ENCODE data around the gene NKX2-1. TPM values are rescaled to one million over a fixed set of nuclear protein-coding genes. Genes with fewer than 3 reads are reported as not detected.
A peak's percentile ranks its signal among the peaks of the same experiment; 100 is the strongest.

NKX2-1 gene
- polyA plus RNA-seq, 1 donor (not counting 4 experiments of a cell fraction or from before 2014, with no cell fraction given): not detected

- no peak for DNase-seq (ENCODE audit: low read depth, low spot score)
- Histone ChIP-seq H3K79me2 (ENCODE audit: control insufficient read depth, insufficient read depth, low read length) (no peaks in the 10 kb centered on the region), H3K36me3 (ENCODE audit: control insufficient read depth in 2 of 2, extremely low read depth in 1 of 2, insufficient read depth in 2 of 2, low read length in 2 of 2) (no peaks in the 10 kb centered on the region), H3K4me3 (ENCODE audit: control insufficient read depth in 2 of 3, extremely low read depth in 1 of 3, insufficient read depth in 2 of 3, low read depth in 1 of 3, low read length in 3 of 3) (no peak overlapping the region), H3K4me2 (ENCODE audit: control insufficient read depth, extremely low read depth, insufficient read depth, low read depth, low read length) (no peak overlapping the region), H3K4me1 (ENCODE audit: control insufficient read depth, extremely low read depth, insufficient read depth, low read length) (no peaks in the 10 kb centered on the region), H3K27me3 (ENCODE audit: control insufficient read depth, extremely low read depth, insufficient read depth, low read length) (peaks cover 40% of the 10 kb centered on the region), H3K9me1 (ENCODE audit: control insufficient read depth, extremely low read depth, insufficient read depth, low read length) (no peaks in the 10 kb centered on the region), H3K9ac (ENCODE audit: control insufficient read depth, extremely low read depth, insufficient read depth, low read length) (no peak overlapping the region), H3K9me3 (ENCODE audit: control insufficient read depth, low read depth, low read length) (no peaks in the 10 kb centered on the region), H2AFZ (ENCODE audit: control insufficient read depth, low read length) (no peak overlapping the region), H4K20me1 (ENCODE audit: control insufficient read depth, extremely low read depth, insufficient read depth, low read length) (no peaks in the 10 kb centered on the region), H3K27ac (ENCODE audit: control insufficient read depth, insufficient read depth, low read length) (no peak overlapping the region)
- dilution Hi-C loops (cut with MboI; ENCODE audit: extremely low pct_ligation_motif_present, low sequenced_read_pairs): no loop called here
- FAIRE-seq: no peak
- peak; percentile 41 for TF ChIP-seq EZH2 (IDR thresholded peaks at IDR 0.05; ENCODE audit: low read length)
- no peak for TF ChIP-seq CTCF (optimal IDR thresholded peaks at IDR 0.05 in 1 of 3, IDR thresholded peaks at IDR 0.05 in 1 of 3, conservative IDR thresholded peaks at IDR 0.05 in 1 of 3; ENCODE audit: extremely low read depth in 1 of 3, insufficient read depth in 2 of 3, low read length in 3 of 3)
These were observed 24.4 kb downstream of the NKX2-1 start for GRCh38 chr14:36495666-36496065.

DNA sequence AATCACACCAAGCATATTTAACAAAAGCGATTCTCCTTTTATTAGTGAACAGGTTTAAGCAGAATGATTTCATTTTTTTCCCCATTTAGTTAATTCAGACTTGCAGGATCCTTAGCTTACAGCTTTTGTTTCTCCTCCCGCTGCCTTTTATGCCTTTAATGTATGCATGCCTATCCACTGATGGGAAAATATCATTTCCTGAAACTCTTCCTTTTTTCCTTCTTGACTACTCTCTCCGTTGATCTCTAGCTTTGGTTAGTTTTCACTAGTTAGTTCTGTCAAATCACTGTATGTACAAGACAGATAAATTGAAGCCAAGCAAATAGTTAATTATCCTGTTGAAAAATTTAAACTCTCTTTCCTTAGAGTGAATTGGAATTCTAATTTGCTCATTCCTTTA is 26.3 kb downstream of the NKX2-1 start:
- DNase-seq (ENCODE audit: low read depth, low spot score) (no peak), FAIRE-seq (no peak)
- Histone ChIP-seq H3K9me1 (ENCODE audit: control insufficient read depth, extremely low read depth, insufficient read depth, low read length) (no peaks in the 10 kb centered on the region), H3K36me3 (ENCODE audit: control insufficient read depth in 2 of 2, extremely low read depth in 1 of 2, insufficient read depth in 2 of 2, low read length in 2 of 2) (no peaks in the 10 kb centered on the region), H3K4me3 (ENCODE audit: control insufficient read depth in 2 of 3, extremely low read depth in 1 of 3, insufficient read depth in 2 of 3, low read depth in 1 of 3, low read length in 3 of 3) (no peak overlapping the region), H3K9me3 (ENCODE audit: control insufficient read depth, low read depth, low read length) (no peaks in the 10 kb centered on the region), H4K20me1 (ENCODE audit: control insufficient read depth, extremely low read depth, insufficient read depth, low read length) (no peaks in the 10 kb centered on the region), H3K27ac (ENCODE audit: control insufficient read depth, insufficient read depth, low read length) (no peak overlapping the region), H3K4me1 (ENCODE audit: control insufficient read depth, extremely low read depth, insufficient read depth, low read length) (no peaks in the 10 kb centered on the region), H3K9ac (ENCODE audit: control insufficient read depth, extremely low read depth, insufficient read depth, low read length) (no peak overlapping the region), H3K4me2 (ENCODE audit: control insufficient read depth, extremely low read depth, insufficient read depth, low read depth, low read length) (no peak overlapping the region), H3K27me3 (ENCODE audit: control insufficient read depth, extremely low read depth, insufficient read depth, low read length) (peaks cover 26% of the 10 kb centered on the region), H2AFZ (ENCODE audit: control insufficient read depth, low read length) (no peak overlapping the region), H3K79me2 (ENCODE audit: control insufficient read depth, insufficient read depth, low read length) (no peaks in the 10 kb centered on the region)
- dilution Hi-C loops (cut with MboI; ENCODE audit: extremely low pct_ligation_motif_present, low sequenced_read_pairs): no loop called here
- TF ChIP-seq CTCF (optimal IDR thresholded peaks at IDR 0.05 in 1 of 3, IDR thresholded peaks at IDR 0.05 in 1 of 3, conservative IDR thresholded peaks at IDR 0.05 in 1 of 3; ENCODE audit: extremely low read depth in 1 of 3, insufficient read depth in 2 of 3, low read length in 3 of 3) (no peak), EZH2 (IDR thresholded peaks at IDR 0.05; ENCODE audit: low read length) (no peak)
